Measurements from ENCODE around the gene PCYOX1L.
A peak's percentile ranks its signal among the peaks of the same experiment; 100 is the strongest.

PCYOX1L gene

DNA sequence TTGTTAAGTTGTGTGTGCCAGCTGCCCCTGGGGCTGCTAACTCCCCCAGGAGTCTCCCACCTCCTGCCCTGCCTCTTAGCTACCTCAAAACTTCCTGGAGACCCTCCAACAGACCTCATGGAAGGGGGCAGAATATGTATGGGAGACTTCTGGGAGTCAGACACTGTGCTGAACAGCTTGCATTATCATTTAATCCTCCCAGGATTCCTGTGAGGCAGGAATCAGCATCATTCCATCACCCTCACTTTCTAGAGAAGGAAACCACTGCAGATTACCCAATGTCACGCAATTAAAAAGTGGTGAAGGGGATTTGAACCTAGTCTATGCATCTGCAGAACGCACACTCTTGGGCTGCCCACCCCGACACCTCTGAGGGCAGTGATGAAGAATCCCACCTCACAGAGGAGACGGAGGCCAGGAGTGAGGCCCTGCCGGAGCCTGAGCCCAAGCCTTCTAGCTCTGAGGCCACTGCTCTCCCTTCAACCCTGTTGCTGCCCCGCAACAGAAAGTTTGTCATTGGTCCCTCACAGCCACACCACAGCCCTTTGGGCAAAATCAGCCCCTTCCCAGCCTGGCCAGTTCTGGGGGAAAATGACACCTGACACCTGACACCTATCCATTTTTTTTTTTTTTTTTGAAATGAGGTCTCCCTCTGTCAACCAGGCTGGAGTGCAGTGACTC is 51.6 kb downstream of the PCYOX1L start:
- DNase-seq: no peak

DNA sequence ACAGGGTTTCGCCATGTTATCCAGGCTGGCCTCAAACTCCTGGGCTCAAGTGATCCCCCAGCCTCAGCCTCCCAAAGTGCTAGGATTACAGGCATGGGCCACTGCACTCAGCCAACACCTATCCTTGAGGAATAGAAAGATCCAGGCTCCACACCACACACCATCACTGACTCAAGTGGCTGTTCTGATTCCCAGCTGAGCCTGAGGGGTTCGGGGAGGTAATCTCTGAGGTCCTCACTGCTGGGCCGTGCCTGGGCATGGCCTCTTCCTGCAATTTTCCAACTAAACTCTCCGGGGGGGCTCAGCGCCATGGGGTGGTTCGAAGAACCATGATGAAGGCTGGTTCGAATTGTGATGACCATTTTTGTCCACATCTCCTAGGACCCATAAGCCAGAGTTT is 52.2 kb downstream of the PCYOX1L start:
- DNase-seq: no peak

DNA sequence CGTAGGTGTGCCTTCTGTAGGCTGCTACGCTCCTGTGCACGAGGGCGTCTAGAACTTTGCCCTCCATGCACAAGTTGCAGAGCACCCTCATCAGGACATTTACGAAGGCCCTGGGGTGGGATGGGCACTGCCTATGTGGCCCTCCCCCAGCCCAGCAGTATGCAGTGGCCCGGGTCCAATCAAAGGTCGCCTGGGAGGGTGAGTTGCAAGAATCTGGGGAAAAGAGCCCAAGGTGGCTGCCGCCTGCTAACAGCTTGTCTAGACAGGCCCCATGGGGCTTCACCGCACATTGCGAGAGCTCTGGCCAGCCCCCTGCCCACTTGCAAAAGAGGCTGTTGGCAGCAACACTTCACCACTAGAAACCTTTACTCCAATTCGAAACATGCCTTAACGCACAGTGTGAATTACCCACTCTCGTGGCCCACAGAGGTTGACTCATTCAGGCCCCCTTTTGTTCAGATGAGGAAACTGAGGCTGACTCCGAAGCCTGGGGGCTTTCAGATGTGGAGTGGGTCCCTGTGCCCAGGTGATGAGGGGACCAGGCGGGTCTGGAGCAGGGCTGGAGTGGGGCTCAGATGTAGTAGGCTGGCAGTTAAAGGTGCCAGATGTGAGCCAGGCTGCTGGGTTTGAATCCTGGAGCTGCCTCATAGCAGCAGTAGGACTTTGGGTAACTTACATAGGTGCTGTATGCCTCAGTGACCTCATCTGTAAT is 53.0 kb downstream of the PCYOX1L start:
- no peak for DNase-seq

DNA sequence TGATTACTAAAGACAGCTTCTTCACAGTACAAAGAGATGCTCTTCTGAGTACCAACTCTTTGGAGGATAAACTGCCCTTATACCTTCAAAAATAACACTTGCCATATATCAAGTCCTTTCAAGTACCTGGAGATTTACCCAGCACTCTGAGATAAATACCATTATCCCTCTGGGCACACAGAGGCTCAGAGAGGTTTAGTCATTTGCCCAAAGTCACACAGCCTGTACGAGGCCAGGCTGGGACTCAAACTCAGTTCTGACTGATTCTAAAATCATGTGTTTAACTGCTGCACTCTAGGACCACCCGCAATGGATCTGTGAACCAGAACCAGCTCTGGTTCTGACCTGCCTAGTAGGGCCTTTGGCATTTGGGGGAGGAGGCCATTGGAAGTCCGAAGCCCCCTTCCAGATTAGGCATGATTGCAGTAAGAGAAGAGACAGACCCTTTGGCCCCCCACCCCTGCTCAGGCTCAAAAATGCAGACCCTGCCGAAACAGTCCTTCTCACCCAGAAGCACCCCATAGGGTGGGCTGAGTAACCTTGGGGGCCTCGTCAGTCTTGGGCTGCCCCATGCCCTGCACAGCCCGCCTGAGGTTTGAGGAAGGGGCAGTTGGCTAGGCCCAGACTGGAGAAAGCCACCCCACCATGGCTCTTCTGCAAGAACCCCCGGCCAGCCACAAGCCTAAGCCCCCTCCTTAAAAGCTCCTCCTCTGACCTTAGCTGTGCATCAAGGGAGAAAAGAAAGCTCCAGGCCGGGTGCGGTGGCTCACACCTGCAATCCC is 54.1 kb downstream of the PCYOX1L start:
- no peak for DNase-seq

DNA sequence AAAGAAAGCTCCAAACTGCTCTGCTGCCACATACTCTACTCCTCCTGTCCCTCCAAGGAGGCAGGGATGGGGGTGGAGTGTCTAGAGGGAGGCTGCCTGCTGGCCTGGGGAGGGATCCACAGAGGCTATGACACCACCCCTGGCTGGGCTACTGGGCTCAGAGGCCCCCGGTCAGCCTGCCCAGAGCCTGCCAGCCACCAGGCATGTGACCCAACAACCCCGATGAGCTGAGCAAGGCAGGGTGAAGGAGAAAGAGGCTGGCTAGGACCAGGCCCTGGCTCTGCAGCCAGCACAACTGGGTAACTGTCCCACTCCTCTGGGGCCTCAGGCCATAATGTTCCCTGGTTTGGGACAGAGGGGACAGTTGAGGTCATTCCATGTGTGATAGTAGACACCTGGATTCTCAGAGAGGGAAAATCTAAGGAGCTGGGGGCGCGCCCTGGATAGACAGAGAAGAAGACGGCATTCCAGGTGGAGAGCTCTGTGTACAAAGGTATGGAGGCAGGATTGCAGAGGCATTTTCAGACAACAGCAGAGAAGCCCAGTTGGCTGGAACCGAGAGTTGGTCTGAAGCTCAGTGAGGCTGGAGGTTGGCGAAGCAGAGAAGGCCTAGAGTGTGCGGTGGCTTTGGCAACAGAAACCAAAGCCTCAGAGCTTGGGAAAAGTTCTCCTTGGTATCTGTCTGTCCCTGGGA is 55.1 kb downstream of the PCYOX1L start:
- no peak for DNase-seq

DNA sequence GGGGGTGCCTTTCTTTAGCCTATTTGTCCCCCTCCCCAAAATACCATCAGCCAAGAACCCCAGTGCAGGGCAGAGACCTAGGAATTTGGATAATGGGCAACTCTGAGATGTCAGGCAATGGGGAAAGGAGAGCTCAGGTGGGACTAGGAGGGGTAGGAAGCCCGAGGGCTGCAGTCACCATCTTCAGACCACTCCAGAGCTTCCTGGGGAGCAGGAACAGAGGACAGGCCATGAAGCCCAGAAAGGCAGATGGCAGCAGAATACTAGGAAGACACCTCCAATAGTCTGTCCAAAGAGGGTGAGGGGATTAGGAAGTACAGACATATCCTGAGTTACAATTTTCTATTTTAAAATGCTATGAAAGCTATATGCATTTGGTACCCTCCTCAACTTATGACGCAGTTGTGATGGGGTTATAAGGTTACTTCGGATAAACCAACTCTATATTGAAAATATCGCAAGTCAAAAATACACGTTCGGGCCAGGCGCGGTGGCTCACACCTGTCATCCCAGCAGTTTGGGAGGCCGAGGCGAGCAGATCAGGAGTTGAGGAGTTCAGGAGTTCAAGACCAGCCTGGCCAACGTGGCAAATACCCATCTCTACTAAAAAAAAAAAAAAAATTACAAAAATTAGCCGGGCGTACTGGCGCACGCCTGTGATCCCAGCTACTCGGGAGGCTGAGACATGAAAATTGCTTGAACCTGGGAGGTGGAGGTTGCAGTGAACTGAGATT is 55.8 kb downstream of the PCYOX1L start:
- no peak for DNase-seq

DNA sequence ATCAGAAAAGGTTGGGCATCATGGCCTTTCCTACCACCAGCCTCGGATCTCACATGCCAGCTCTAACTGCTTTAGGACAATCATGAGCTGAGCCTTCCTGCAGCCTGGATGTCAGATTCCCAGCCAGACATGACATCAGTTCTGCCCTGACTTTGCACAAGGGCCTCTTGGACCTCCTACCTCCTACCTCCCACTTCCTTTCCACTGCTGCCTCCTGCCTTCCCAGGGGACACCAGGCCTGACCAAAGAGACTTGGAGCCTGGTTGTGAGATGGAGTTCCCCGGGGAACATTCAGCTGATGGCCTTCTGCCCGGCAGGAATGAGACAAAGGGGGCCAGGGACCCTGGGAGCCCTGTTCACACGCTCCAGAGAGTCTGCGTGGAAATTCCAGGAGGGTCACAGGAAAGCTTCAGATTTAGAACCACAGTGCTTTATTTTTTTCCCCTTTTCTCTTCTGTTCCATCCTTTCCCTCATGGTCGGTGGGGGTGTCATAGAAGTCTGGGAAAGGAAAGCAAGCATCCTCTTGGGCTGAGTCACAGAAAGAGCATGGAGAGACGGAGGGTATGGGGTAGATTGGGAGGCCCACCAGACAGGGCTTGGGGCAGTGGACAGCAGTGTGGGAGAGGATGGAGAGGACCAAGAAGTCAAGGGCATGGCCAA is 56.7 kb downstream of the PCYOX1L start:
- DNase-seq: no peak

DNA sequence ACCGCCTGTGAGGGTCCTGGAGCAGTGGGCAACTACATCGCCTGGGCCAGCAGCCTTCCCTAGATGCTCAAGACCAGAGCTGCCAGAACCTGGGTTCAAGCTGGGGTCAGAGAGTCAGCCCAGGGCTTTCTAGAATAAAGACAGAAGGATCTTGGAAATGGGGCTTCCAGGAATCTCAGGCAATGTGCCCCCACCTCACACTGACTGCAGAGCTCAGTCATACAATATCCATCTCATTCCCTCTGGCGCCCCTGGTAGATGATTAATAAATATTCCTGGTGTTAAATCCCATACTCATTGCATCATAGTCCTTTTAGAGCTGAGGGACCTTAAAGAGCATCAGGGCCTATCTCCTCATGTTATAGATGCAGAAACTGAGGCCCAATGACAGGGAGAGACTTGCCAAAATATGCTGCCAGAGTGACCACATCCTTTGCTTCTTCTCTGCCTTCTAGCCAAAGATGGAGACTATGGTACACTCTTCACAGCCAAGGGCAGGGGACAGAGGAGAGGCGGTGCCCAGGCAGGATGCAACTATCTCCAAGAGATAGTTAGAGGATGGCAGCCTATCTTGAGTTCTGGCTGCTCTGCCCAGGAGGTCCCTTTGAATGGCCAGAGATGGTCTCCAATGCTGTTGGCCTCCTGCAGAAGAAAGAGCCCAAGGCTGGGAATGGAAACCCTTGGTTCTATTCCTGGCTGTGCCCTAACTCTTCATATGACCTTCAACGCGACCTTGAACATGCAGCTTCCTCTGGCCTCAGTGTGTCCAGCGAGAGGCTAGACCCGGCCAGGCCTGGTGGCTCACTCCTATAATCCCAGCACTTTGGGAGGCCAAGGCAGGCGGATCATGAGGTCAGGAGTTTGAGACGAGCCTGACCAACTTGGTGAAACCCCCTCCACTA is 57.5 kb downstream of the PCYOX1L start:
- no peak for DNase-seq

DNA sequence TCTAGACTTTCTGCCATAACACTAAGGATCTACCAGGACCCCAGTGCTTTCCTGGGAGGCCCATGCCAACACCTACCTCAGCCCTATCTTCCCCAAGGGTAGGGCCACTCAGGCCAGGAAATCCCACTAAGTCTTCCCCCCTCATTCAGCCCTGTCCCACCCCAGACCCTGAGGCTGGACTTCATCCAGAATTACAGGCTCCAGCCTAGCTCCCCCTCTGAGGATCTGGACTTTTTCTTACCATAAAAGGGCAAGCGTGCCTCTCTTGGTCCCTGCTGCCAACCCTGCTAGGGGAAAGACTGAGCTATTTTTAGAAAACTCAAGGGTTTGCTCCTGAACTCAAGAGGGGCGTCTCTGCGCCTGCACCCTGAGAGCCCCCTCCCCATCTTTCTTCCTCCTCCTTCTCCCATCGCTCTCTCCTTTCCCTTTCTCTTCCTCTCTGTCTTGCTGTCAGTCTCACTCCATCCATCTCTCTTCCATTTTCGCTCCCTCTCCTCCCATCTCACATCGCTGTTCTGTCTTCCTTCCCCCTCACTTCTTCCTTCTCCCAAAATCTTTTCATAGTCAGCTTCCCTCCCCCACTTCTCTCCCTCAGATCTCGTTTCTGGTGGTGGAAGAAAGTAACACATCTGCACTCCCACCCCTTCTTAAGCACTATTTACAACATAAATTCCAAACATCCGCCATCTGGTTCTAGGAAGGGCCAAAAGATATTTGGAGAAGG is 59.3 kb downstream of the PCYOX1L start:
- peak; percentile 37 for DNase-seq

DNA sequence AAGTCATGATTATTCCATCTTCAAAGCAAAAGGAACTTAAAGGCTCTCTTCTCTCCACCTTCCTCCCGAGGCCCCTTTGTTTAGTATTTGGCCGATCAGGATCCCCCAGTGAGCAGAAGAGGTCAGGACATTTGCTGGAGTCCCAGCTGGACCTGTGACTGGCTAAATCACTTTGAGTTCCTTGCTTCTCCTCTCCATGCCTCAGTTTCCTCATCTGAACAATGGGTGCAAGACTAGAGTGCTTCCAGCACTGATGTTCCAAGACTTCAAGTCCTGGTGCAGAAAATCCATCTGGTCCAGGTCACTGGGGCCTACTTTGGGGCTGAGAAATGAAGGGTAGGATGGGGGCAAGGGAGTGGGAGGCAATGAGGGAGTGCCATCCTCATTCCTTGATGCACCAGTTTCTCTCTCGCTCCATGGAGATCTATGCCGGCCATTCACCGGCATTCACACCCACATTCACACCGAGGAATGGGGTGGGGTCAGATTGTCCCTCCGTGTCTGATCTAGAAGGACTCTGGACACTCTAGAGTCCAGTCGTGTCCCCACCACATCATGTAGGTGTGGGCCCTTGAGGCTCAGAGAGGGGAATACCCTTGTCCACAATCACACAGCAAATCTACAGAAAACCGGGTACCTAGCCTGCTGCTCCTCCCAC is 60.0 kb downstream of the PCYOX1L start:
- DNase-seq: no peak

DNA sequence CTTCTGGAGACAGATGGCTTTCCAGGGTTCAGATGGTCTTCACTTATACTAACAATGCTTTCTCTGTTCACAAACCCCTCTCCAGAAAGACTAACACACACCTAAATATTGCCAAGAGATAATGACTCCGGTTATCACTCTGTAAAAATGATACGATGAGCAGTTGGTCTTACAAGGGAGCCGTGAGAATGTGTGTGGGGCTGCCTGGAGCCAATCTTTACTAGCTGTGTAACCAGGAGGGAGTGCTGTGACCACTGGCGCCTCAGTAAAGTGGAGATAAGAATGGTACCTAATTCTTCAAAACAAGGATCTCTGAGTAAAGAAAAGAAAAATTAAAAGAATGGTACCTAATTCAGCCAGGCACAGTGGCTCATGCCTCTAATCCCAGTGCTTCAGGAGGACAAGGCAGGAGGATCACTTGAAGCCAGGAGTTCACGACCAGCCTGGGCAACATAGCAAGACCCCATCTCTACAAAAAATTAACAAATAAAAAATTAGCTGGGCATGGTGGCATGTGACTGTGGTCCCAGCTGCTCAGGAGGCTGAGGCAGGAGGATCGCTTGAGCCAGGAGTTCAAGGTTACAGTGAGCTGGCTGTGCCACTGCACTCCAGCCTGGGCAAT is 61.2 kb downstream of the PCYOX1L start:
- DNase-seq: no peak
